ENCODE data around the gene GFOD1. TPM values are rescaled to one million over a fixed set of nuclear protein-coding genes. Genes with fewer than 3 reads are reported as not detected.

GFOD1 gene
- total RNA-seq, 4 donors from 2014 or later, result 18.3 to 49.1 (median 29.0) TPM

- no peak for ATAC-seq
- no peaks in the 10 kb centered on the region for H3K9me3 ChIP-seq
- no peak for TF ChIP-seq EP300 (IDR thresholded peaks at IDR 0.05)
- TF ChIP-seq POLR2A (IDR thresholded peaks at IDR 0.05), result no peak
- no peaks in the 10 kb centered on the region for H3K27me3 ChIP-seq
- 80% methylated on average over 1 to 2 of the region's 15 CpGs for WGBS, 2 donors (ENCODE audit: low coverage in 1 of 2)
- peaks cover 9 to 96% (median 24%) of the 10 kb centered on the region in 3 donors for H3K4me1 ChIP-seq
- H3K4me3 ChIP-seq, result no peak overlapping the region
- peaks cover 0 to 4% of the 10 kb centered on the region in 2 donors for H3K36me3 ChIP-seq
- peak overlapping the region in 3 of 4 donors; percentile 53 to 84 (median 79) for H3K27ac ChIP-seq
Measured at GRCh38 chr6:13451181-13451895, 36.1 kb downstream of the GFOD1 start.

- no peak overlapping the region for H3K4me3 ChIP-seq
- ATAC-seq, result no peak
- TF ChIP-seq POLR2A (IDR thresholded peaks at IDR 0.05) (no peak), POLR2AphosphoS5 (IDR thresholded peaks at IDR 0.05) (peak; percentile 74)
- H3K27ac ChIP-seq, result peak overlapping the region in 3 of 4 donors; percentile 53 to 84 (median 79)
- H3K27me3 ChIP-seq, result no peaks in the 10 kb centered on the region
- H3K36me3 ChIP-seq, result peaks cover 0 to 4% of the 10 kb centered on the region in 2 donors
- peaks cover 16 to 98% (median 31%) of the 10 kb centered on the region in 3 donors for H3K4me1 ChIP-seq
- WGBS, 2 donors (ENCODE audit: low coverage in 1 of 2), result 29 to 48% methylated on average over 4 of the region's 6 CpGs
- H3K9me3 ChIP-seq, result no peaks in the 10 kb centered on the region
Measured at GRCh38 chr6:13450628-13451027, 36.8 kb downstream of the GFOD1 start.

GRCh38 chr6:13447949-13448724 is 39.3 kb downstream of the GFOD1 start:
- H3K27me3 ChIP-seq, result no peaks in the 10 kb centered on the region
- H3K4me1 ChIP-seq, result peaks cover 18 to 85% (median 33%) of the 10 kb centered on the region in 3 donors
- peak overlapping the region in 3 of 4 donors; percentile 21 to 84 (median 79) for H3K27ac ChIP-seq
- peak; percentile 52 for ATAC-seq
- no peak overlapping the region for H3K4me3 ChIP-seq
- TF ChIP-seq POLR2AphosphoS5 (IDR thresholded peaks at IDR 0.05), result peak; percentile 84
- no peak for TF ChIP-seq CTCF (IDR thresholded peaks at IDR 0.05)
- peaks cover 0 to 4% of the 10 kb centered on the region in 2 donors for H3K36me3 ChIP-seq
- no peaks in the 10 kb centered on the region for H3K9me3 ChIP-seq
- 73 to 87% methylated on average over 5 of the region's 5 CpGs for WGBS, 2 donors (ENCODE audit: low coverage in 1 of 2)

DNA sequence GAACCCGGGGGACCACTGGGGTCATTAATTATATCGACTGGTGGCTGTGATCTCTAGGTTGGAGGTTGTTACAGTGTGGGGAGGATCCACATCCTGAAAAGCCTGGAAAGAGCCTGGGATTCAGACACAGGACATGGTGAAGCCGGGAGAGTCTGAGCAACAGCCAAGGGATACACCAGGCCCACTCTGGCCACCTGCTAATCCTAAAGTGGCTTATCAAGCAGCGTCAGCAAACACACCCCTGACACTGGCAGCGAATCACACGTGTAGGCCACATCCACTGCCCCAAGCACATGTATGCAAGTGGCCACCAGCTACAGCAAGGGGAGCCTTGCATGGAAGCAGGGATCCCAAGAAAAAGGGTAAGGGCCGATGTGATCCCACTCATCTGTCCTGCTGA is 41.0 kb downstream of the GFOD1 start:
- WGBS, 2 donors (ENCODE audit: low coverage in 1 of 2), result 43 to 74% methylated on average over 1 to 4 of the region's 7 CpGs
- TF ChIP-seq EP300 (IDR thresholded peaks at IDR 0.05) (no peak), POLR2A (IDR thresholded peaks at IDR 0.05) (no peak)
- peaks cover 18 to 73% (median 33%) of the 10 kb centered on the region in 3 donors for H3K4me1 ChIP-seq

DNA sequence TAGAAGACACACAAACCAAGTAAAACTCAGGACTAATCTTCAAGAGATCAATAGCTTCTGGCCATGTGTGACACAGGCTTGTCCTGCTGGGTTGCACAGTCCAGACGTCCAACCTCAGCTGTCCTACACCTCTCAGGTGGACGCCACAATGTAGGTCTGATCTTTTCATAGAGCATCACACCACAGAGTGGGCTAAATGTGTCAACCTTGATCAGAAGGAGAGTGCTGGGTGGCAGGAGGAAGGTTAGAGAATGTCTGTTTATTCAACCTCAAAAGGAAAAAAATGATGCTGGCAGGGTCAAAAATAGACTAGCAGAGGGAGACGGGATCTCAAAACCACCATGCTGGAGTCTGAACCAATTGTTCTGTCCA is 41.7 kb downstream of the GFOD1 start:
- H3K9me3 ChIP-seq, result no peaks in the 10 kb centered on the region
- no peaks in the 10 kb centered on the region for H3K27me3 ChIP-seq
- no peaks in the 10 kb centered on the region for H3K36me3 ChIP-seq
- H3K27ac ChIP-seq, result peak overlapping the region; percentile 70 to 84 (median 81)
- TF ChIP-seq EP300 (IDR thresholded peaks at IDR 0.05), result no peak
- no peak for TF ChIP-seq CTCF (IDR thresholded peaks at IDR 0.05)
- no peak for TF ChIP-seq POLR2A (IDR thresholded peaks at IDR 0.05)
- no peak overlapping the region for H3K4me3 ChIP-seq
- ATAC-seq, result no peak
- WGBS, 2 donors (ENCODE audit: low coverage in 1 of 2), result 0 to 57% methylated on average over 1 of the region's 3 CpGs
- peaks cover 21 to 73% (median 35%) of the 10 kb centered on the region in 3 donors for H3K4me1 ChIP-seq

More for the DNA sequence above, 41.0 kb downstream of the GFOD1 start:
- no peaks in the 10 kb centered on the region for H3K27me3 ChIP-seq
- H3K4me3 ChIP-seq, result no peak overlapping the region
- H3K27ac ChIP-seq, result peak overlapping the region; percentile 70 to 84 (median 81)
- no peaks in the 10 kb centered on the region for H3K9me3 ChIP-seq
- no peak for ATAC-seq
- H3K36me3 ChIP-seq, result peaks cover 0 to 2% of the 10 kb centered on the region in 2 donors

DNA sequence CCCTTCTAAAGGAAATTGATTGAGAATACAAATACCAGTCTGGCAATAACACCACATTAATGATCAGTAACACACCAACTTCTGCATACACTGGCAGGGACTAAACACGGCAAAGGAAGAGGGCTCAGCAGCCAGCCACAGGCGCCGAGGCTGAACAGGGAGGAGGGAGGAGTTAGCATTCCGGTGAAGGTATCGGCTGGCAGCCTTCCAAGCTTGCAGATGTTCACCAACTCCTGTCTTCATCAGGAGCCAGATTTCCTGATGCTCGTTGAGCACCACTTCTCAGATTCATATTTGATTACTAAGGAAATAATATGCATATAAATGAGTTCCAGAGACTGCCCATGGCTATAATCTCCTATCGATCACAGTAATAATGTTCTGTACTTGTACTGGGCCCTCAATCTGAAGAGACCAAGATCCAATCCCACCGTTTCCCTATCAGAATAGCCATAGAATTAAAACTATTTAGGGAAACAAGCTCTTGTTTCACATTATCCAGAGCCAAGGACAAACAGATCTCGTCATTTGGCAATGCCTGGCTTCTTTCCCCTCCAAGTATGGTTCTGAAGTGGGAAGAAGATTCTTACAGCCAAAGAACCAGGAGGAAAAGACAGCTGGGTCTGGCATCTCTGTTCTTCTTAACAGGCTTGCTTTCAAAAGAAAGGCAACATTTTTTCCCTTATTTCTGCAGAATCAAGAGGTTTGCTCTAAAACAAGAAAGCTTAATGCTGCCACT is 42.2 kb downstream of the GFOD1 start:
- H3K9me3 ChIP-seq, result no peaks in the 10 kb centered on the region
- WGBS, 2 donors (ENCODE audit: low coverage in 1 of 2), result 5 to 8% methylated on average over 6 to 8 of the region's 9 CpGs
- TF ChIP-seq POLR2AphosphoS5 (IDR thresholded peaks at IDR 0.05) (peak; percentile 40), EP300 (IDR thresholded peaks at IDR 0.05) (no peak), POLR2A (IDR thresholded peaks at IDR 0.05) (no peak), CTCF (IDR thresholded peaks at IDR 0.05) (no peak)
- peak; percentile 55 for ATAC-seq
- peak overlapping the region in 1 of 2 donors; percentile 7 for H3K4me3 ChIP-seq
- H3K36me3 ChIP-seq, result no peaks in the 10 kb centered on the region
- peaks cover 21 to 73% (median 38%) of the 10 kb centered on the region in 3 donors for H3K4me1 ChIP-seq
- peak overlapping the region; percentile 70 to 84 (median 81) for H3K27ac ChIP-seq
- H3K27me3 ChIP-seq, result no peaks in the 10 kb centered on the region

Measured in gastroesophageal sphincter (tissue), 4 donors.